Measurements from ENCODE around the gene ZNF827.

The ZNF827 gene

GRCh38 chr4:145934434-145935047 lies 4.1 kb downstream of the ZNF827 start:
- DNase-seq, result peak in 1 of 2 experiments; percentile 34

- DNase-seq, result no peak
Measured at GRCh38 chr4:145933134-145933533, 5.5 kb downstream of the ZNF827 start.

GRCh38 chr4:145931403-145931802 lies 7.2 kb downstream of the ZNF827 start:
- DNase-seq, result no peak

GRCh38 chr4:145930592-145930991 lies 8.0 kb downstream of the ZNF827 start:
- no peak for DNase-seq

- DNase-seq, result no peak
Measured at GRCh38 chr4:145929415-145930178, 9.0 kb downstream of the ZNF827 start.

GRCh38 chr4:145928748-145929147 lies 9.9 kb downstream of the ZNF827 start:
- no peak for DNase-seq

- DNase-seq, result no peak
Measured at GRCh38 chr4:145927030-145927429, 11.6 kb downstream of the ZNF827 start.

GRCh38 chr4:145921231-145921630 lies 17.4 kb downstream of the ZNF827 start:
- DNase-seq, result no peak

GRCh38 chr4:145920205-145920604 lies 18.4 kb downstream of the ZNF827 start:
- no peak for DNase-seq

- DNase-seq, result no peak
Measured at GRCh38 chr4:145912376-145912775, 26.2 kb downstream of the ZNF827 start.

- DNase-seq, result no peak
Measured at GRCh38 chr4:145909773-145910172, 28.9 kb downstream of the ZNF827 start.

- peak in 1 of 2 experiments; percentile 5 for DNase-seq
Measured at GRCh38 chr4:145909281-145909715, 29.3 kb downstream of the ZNF827 start.

GRCh38 chr4:145907812-145908211 lies 30.8 kb downstream of the ZNF827 start:
- DNase-seq, result no peak

GRCh38 chr4:145907390-145907789 lies 31.2 kb downstream of the ZNF827 start:
- no peak for DNase-seq

GRCh38 chr4:145904413-145905177 lies 34.0 kb downstream of the ZNF827 start:
- no peak for DNase-seq

GRCh38 chr4:145902522-145902921 lies 36.1 kb downstream of the ZNF827 start:
- no peak for DNase-seq

- no peak for DNase-seq
Measured at GRCh38 chr4:145899886-145900460, 38.6 kb downstream of the ZNF827 start.

GRCh38 chr4:145898926-145899531 lies 39.6 kb downstream of the ZNF827 start:
- DNase-seq, result no peak

- no peak for DNase-seq
Measured at GRCh38 chr4:145898466-145898865, 40.2 kb downstream of the ZNF827 start.

- no peak for DNase-seq
Measured at GRCh38 chr4:145895056-145895455, 43.6 kb downstream of the ZNF827 start.

- DNase-seq, result peak in 1 of 2 experiments; percentile 38
Measured at GRCh38 chr4:145891958-145892357, 46.7 kb downstream of the ZNF827 start.

- no peak for DNase-seq
Measured at GRCh38 chr4:145890689-145891088, 47.9 kb downstream of the ZNF827 start.

GRCh38 chr4:145888393-145888792 lies 50.2 kb downstream of the ZNF827 start:
- DNase-seq, result peak in 1 of 2 experiments; percentile 6
